H1 (cell line): Measurements from ENCODE around the gene TLL2. TPM values are rescaled to one million over a fixed set of nuclear protein-coding genes. Genes with fewer than 3 reads are reported as not detected.

Experiments
- CTCF ChIA-PET: fragments of 300-600 bp; sonication (Branson Sonifier 250); formaldehyde crosslinking; loops from one replicate; lab custom pipeline; 2021; ENCODE audit not compliant: partially characterized antibody; lab: Charles Lee
- POLR2A ChIA-PET: fragments of 300-600 bp; sonication (Branson Sonifier 250); formaldehyde crosslinking; loops from one replicate; lab custom pipeline; 2021; ENCODE audit warnings: inconsistent platforms; ENCODE audit not compliant: partially characterized antibody; lab: Charles Lee
- DNase-seq, 2 experiments: peaks; one replicate each; pipeline versions ENCODE4 v3.0.0 to v3.0.0-alpha.2; 2010 to 2022; ENCODE audit warnings: low spot score in 2 of 2, low read depth in 1 of 2, mixed read lengths in 1 of 2
- FAIRE-seq: peaks from 2 replicates; lab custom pipeline; 2011; peaks lifted over from hg19 to GRCh38; lab: Jason Lieb, UNC
- H2AFZ ChIP-seq: 2 replicates; pipeline ENCODE4 v1.8.1; 2012; ENCODE audit warnings: low read length, inconsistent platforms
- H2AK5ac ChIP-seq: 2 replicates; pipeline ENCODE4 v1.6.1; 2013; ENCODE audit warnings: low read depth, low read length
- H2BK120ac ChIP-seq: replicated peaks from 2 replicates; pipeline ENCODE3; 2013; ENCODE audit warnings: low read depth, low read length, inconsistent platforms
- H2BK12ac ChIP-seq: 2 replicates; pipeline ENCODE4 v1.6.1; 2013; ENCODE audit warnings: low read depth, low read length
- H2BK15ac ChIP-seq: 2 replicates; pipeline ENCODE4 v1.6.1; 2013; ENCODE audit warnings: low read length
- H2BK20ac ChIP-seq: 2 replicates; pipeline ENCODE4 v1.6.1; 2013; ENCODE audit warnings: low read length
- H2BK5ac ChIP-seq: 2 replicates; pipeline ENCODE4 v1.6.1; 2013; ENCODE audit warnings: low read depth, low read length
- H3K14ac ChIP-seq: 2 replicates; pipeline ENCODE4 v1.6.1; 2013; ENCODE audit warnings: inconsistent platforms; ENCODE audit not compliant: insufficient read length
- H3K18ac ChIP-seq: 2 replicates; pipeline ENCODE4 v1.6.1; 2013; ENCODE audit warnings: low read length; ENCODE audit errors: extremely low read depth
- H3K23ac ChIP-seq: 2 replicates; pipeline ENCODE4 v1.6.1; 2013; ENCODE audit warnings: inconsistent platforms; ENCODE audit not compliant: insufficient read length
- H3K23me2 ChIP-seq: 2 replicates; pipeline ENCODE4 v1.6.1; 2013; ENCODE audit warnings: low read depth, low read length
- H3K27ac ChIP-seq: 2 replicates; pipeline ENCODE4 v1.6.1; 2011; ENCODE audit warnings: low read depth, low read length, inconsistent platforms
- H3K27me3 ChIP-seq, 4 experiments: replicated peaks in 1 of 4; 1 replicate in 1 of 4; 2 replicates in 3 of 4; pipeline versions ENCODE4 v1.6.1 to v1.8.1; 2011 to 2013; ENCODE audit warnings: low read length in 3 of 4, mild to moderate bottlenecking in 3 of 4, inconsistent platforms in 2 of 4, mixed read lengths in 2 of 4, moderate library complexity in 1 of 4; ENCODE audit not compliant: control insufficient read depth in 3 of 4, insufficient read depth in 3 of 4; ENCODE audit errors: extremely low read depth in 1 of 4
- H3K36me3 ChIP-seq, 4 experiments: 2 replicates each; pipeline versions ENCODE4 v1.6.1 to v1.8.1; 2011 to 2013; ENCODE audit warnings: mild to moderate bottlenecking in 4 of 4, low read length in 3 of 4, moderate library complexity in 2 of 4, control low read depth in 1 of 4, inconsistent platforms in 1 of 4; ENCODE audit not compliant: insufficient read depth in 4 of 4, control insufficient read depth in 2 of 4
- H3K4ac ChIP-seq: replicated peaks from 2 replicates; pipeline ENCODE3; 2013; ENCODE audit warnings: low read length, low read depth, mixed read lengths, inconsistent platforms; ENCODE audit not compliant: insufficient read length
- H3K4me1 ChIP-seq, 4 experiments: replicated peaks in 1 of 4; 1 replicate in 1 of 4; 2 replicates in 3 of 4; pipeline versions ENCODE4 v1.6.1 to v1.8.1; 2011 to 2013; ENCODE audit warnings: low read length in 3 of 4, inconsistent platforms in 2 of 4, mixed read lengths in 1 of 4; ENCODE audit not compliant: insufficient read depth in 4 of 4, control insufficient read depth in 3 of 4
- H3K4me2 ChIP-seq, 2 experiments: 2 replicates each; pipeline versions ENCODE4 v1.6.1 to v1.8.1; 2011 to 2013; ENCODE audit warnings: low read depth in 2 of 2, low read length in 2 of 2, control low read depth in 1 of 2, inconsistent platforms in 1 of 2, mild to moderate bottlenecking in 1 of 2; ENCODE audit not compliant: insufficient read depth in 1 of 2
- H3K4me3 ChIP-seq, 4 experiments: fragments of 200-600, 300-600 bp in 1 of 4; sonication (generic), shearing (Covaris generic), sonication (Bioruptor Twin) in 1 of 4; 2 replicates each; pipeline versions ENCODE4 v1.5.1 to v1.8.1; 2011 to 2016; ENCODE audit warnings: low read length in 4 of 4, low read depth in 3 of 4, control low read depth in 2 of 4, inconsistent platforms in 2 of 4, mild to moderate bottlenecking in 2 of 4, mixed read lengths in 1 of 4, moderate library complexity in 1 of 4; ENCODE audit not compliant: insufficient read depth in 2 of 4; ENCODE audit errors: extremely low read depth in 1 of 4
- H3K56ac ChIP-seq: replicated peaks from 2 replicates; pipeline ENCODE3; 2013; ENCODE audit warnings: low read depth, mild to moderate bottlenecking, mixed read lengths, low read length, inconsistent platforms; ENCODE audit not compliant: insufficient read length
- H3K79me1 ChIP-seq: 2 replicates; pipeline ENCODE4 v1.6.1; 2013; ENCODE audit warnings: low read depth, low read length, control low read depth
- H3K79me2 ChIP-seq, 2 experiments: 2 replicates each; pipeline versions ENCODE4 v1.6.1 to v1.8.1; 2012 to 2013; ENCODE audit warnings: low read length in 2 of 2, mild to moderate bottlenecking in 2 of 2, inconsistent platforms in 1 of 2; ENCODE audit not compliant: insufficient read depth in 2 of 2, control insufficient read depth in 1 of 2
- H3K9ac ChIP-seq, 4 experiments: replicated peaks in 1 of 4; 1 replicate in 1 of 4; 2 replicates in 3 of 4; pipeline versions ENCODE4 v1.6.1 to v1.8.1; 2011 to 2013; ENCODE audit warnings: low read depth in 3 of 4, low read length in 3 of 4, control low read depth in 2 of 4, mild to moderate bottlenecking in 2 of 4, moderate library complexity in 2 of 4, inconsistent platforms in 1 of 4; ENCODE audit errors: extremely low read depth in 1 of 4
- H3K9me3 ChIP-seq, 2 experiments: 2 replicates each; pipeline versions ENCODE4 v1.6.1 to v1.8.1; 2012 to 2013; ENCODE audit warnings: mild to moderate bottlenecking in 2 of 2, moderate library complexity in 2 of 2, control low read depth in 1 of 2, inconsistent platforms in 1 of 2, low read depth in 1 of 2, low read length in 1 of 2, mixed read lengths in 1 of 2; ENCODE audit not compliant: insufficient read depth in 2 of 2
- H4K20me1 ChIP-seq, 2 experiments: replicated peaks in 1 of 2; 2 replicates each; pipeline versions ENCODE3 to v1.8.1; 2011 to 2013; ENCODE audit warnings: inconsistent platforms in 2 of 2, low read length in 2 of 2, mild to moderate bottlenecking in 1 of 2; ENCODE audit not compliant: insufficient read depth in 2 of 2, control insufficient read depth in 1 of 2
- H4K5ac ChIP-seq: 2 replicates; pipeline ENCODE4 v1.6.1; 2013; ENCODE audit warnings: low read length, low read depth, mixed read lengths, inconsistent platforms; ENCODE audit not compliant: insufficient read length
- H4K8ac ChIP-seq: 2 replicates; pipeline ENCODE4 v1.8.0; 2013; ENCODE audit warnings: mild to moderate bottlenecking, moderate library complexity, low read length, inconsistent platforms; ENCODE audit not compliant: insufficient read depth; ENCODE audit errors: extremely low read depth
- H4K91ac ChIP-seq: replicated peaks from 2 replicates; pipeline ENCODE3; 2013; ENCODE audit warnings: low read length, mixed read lengths, inconsistent platforms; ENCODE audit not compliant: insufficient read length
- ASH2L ChIP-seq: fragments of 200-600, 300-600 bp; sonication (generic); IDR thresholded peaks from one replicate; pipeline ENCODE4 v1.7.1; 2017; ENCODE audit warnings: low read length
- SRF ChIP-seq: IDR thresholded peaks from 2 replicates; pipeline ENCODE4 v1.6.1; 2011; ENCODE audit warnings: mild to moderate bottlenecking, low read depth, low read length, moderate library complexity
- TBP ChIP-seq: IDR thresholded peaks from 2 replicates; pipeline ENCODE4 v1.6.1; 2011; ENCODE audit warnings: low read depth, low read length, improper control_type of control experiment
- WGBS, 2 experiments: shearing (Covaris generic) in 1 of 2; methylation state at CpG; one replicate each; pipeline versions ENCODE4 v1.1.6 to v1.1.7; 2013 to 2015; ENCODE audit warnings: low lambda C conversion rate in 2 of 2, mixed read lengths in 2 of 2, inconsistent platforms in 1 of 2, low coverage in 1 of 2, missing lambda C conversion rate in 1 of 2; ENCODE audit not compliant: insufficient replicate concordance in 2 of 2, insufficient coverage in 1 of 2, insufficient read length in 1 of 2; ENCODE audit errors: extremely low coverage in 1 of 2, missing lambda C conversion rate in 1 of 2; 5-methylcytosine and 5-hydroxymethylcytosine counted together
- polyA plus RNA-seq, 7 experiments: library from polyadenylated mRNA; depleted of rRNA in 3 of 7; stranded (reverse) in 5 of 7; unstranded in 2 of 7; fragments of >200 nt in 5 of 7; fragments of 200-250 nt in 2 of 7; gene quantifications; 1 replicate in 5 of 7; 2 replicates in 1 of 7; 4 replicates in 1 of 7; pipeline versions ENCODE4 v1.2.1 to v1.2.3, GENCODE V29; 2011 to 2013; ENCODE audit warnings: missing spikeins in 2 of 7, mixed read lengths in 2 of 7
- total RNA-seq: library from RNA; stranded (reverse); fragmentation: NEBNext Ultra II Directional; extraction: Animal tissue kit (Norgen Biotek cat#: 25700); gene quantifications from 2 replicates; pipeline ENCODE4 v1.2.1, GENCODE V29; 2021

The TLL2 gene
- total and polyA plus RNA-seq, 2 of the 8 experiments (the other 6 are each of a cell fraction or from before 2014, with no cell fraction given): 2.4 to 3.2 TPM

GRCh38 chr10:96457341-96457740, 56.4 kb downstream of the TLL2 start:
- POLR2A ChIA-PET: interaction anchor here (1.1 to 1.3 kb wide), 3 partner anchors 13 to 327 kb away, joined by 3 to 4 read pairs (median 3); partner anchors contain the start of gene ZNF518A
- no peak overlapping the region for H2BK12ac ChIP-seq
- H4K5ac ChIP-seq: no peak overlapping the region
- H2AK5ac ChIP-seq: no peak overlapping the region; the same call in 1 of the 2 replicates
- FAIRE-seq (no peak), DNase-seq (peak in 1 of 2 experiments; percentile 37)
- 0 out of 2 replicates have a peak overlapping the region, but pooled peaks have one; percentile 31 for H2BK5ac ChIP-seq
- no peaks in the 10 kb centered on the region for H3K79me1 ChIP-seq
- H3K4me1 ChIP-seq: peaks cover under 1 to 8% (median 3%) of the 10 kb centered on the region in 4 experiments; a peak in 5 of 7 replicates
- H3K9ac ChIP-seq: no peak overlapping the region
- no peak overlapping the region for H3K56ac ChIP-seq
- no peaks in the 10 kb centered on the region for H3K23me2 ChIP-seq
- no peak overlapping the region for H2AFZ ChIP-seq
- H2BK15ac ChIP-seq: no peak overlapping the region
- WGBS, 2 experiments: 74% methylated on average over 5 of the region's 5 CpGs; no CpG with 5 or more reads in 1 of the 2 experiments
- no peak overlapping the region for H3K14ac ChIP-seq
- H4K91ac ChIP-seq: no peak overlapping the region
- no peaks in the 10 kb centered on the region for H3K36me3 ChIP-seq
- H4K20me1 ChIP-seq: no peaks in the 10 kb centered on the region
- H3K23ac ChIP-seq: no peak overlapping the region
- H3K27me3 ChIP-seq: no peaks in the 10 kb centered on the region
- H2BK120ac ChIP-seq: no peak overlapping the region
- no peak overlapping the region for H3K4me3 ChIP-seq
- no peak overlapping the region; the same call in 1 of the 2 replicates for H2BK20ac ChIP-seq
- no peak for TF ChIP-seq ASH2L
- TF ChIP-seq TBP: no peak
- no peak for TF ChIP-seq SRF
- H3K27ac ChIP-seq: no peak overlapping the region
- H3K9me3 ChIP-seq: peaks cover 0 to 4% of the 10 kb centered on the region in 2 experiments; a peak in 2 of 4 replicates
- no peak overlapping the region for H4K8ac ChIP-seq
- no peaks in the 10 kb centered on the region for H3K79me2 ChIP-seq
- no peak overlapping the region for H3K18ac ChIP-seq
- CTCF ChIA-PET: interaction anchor here (1.1 to 2.7 kb wide), 6 partner anchors 34 to 568 kb away, joined by 4 to 11 read pairs (median 6); partner anchors contain the start of gene TLL2
- H3K4ac ChIP-seq: no peak overlapping the region
- H3K4me2 ChIP-seq: no peak overlapping the region
